ENCODE measurements around the gene SRRM3. TPM values are rescaled to one million over a fixed set of nuclear protein-coding genes. Genes with fewer than 3 reads are reported as not detected.
"Not testable (repeated sequence)": the region's sequence is repeated elsewhere in the genome, so short reads cannot be mapped to it uniquely, and the experiment has no call there.

The SRRM3 gene
- total and polyA plus RNA-seq, 9 of the 15 experiments (the other 6 are each of a cell fraction or from before 2014, with no cell fraction given), result 0.04 to 0.91 (median 0.46) TPM; not detected in 2

- TF ChIP-seq ID3 (CRISPR knock-in tag; IDR thresholded peaks at IDR 0.05), result no peak
- no peak for TF ChIP-seq ID3 (tag; IDR thresholded peaks at IDR 0.05)
Observed at GRCh38 chr7:76286842-76287403, 85.2 kb downstream of the SRRM3 start (continued).

- ChIA-PET POLR2A (interaction anchor here (0.7 kb wide), 1 partner anchor 117 kb away, joined by 3 read pairs; no protein-coding TSS in a partner anchor), CTCF (ENCODE audit: low intra/inter-chr PET ratio) (interaction anchor here (1.6 to 5.3 kb wide), 2 partner anchors 23 to 27 kb away, joined by 5 to 111 read pairs; no protein-coding TSS in a partner anchor)
- H3K36me3 ChIP-seq (ENCODE audit: control insufficient read depth, insufficient read depth, low read length); H3K27me3 ChIP-seq (ENCODE audit: control insufficient read depth in 2 of 2, insufficient read depth in 2 of 2, low read length in 2 of 2); H4K20me1 ChIP-seq (replicated peaks; ENCODE audit: control insufficient read depth, insufficient read depth, low read length); FAIRE-seq; H3K79me2 ChIP-seq (ENCODE audit: control insufficient read depth, insufficient read depth, low read length); H2AFZ ChIP-seq (ENCODE audit: low read depth, low read length); H3K27ac ChIP-seq (ENCODE audit: extremely low read depth, low read depth, low read length); H3K4me3 ChIP-seq; DNase-seq (ENCODE audit: extremely low read depth in 1 of 4, low spot score in 3 of 4); BruUV-seq (replicated peaks); in situ Hi-C loops (cut with MboI); H3K9me1 ChIP-seq (ENCODE audit: control insufficient read depth, insufficient read depth, low read length); ATAC-seq; H3K9me3 ChIP-seq (replicated peaks; ENCODE audit: control insufficient read depth, insufficient read depth, low read depth, low read length); H3K4me2 ChIP-seq (ENCODE audit: insufficient read depth, low read length): not testable (repeated sequence)
- intact Hi-C loops (cut with micrococcal nuclease), result loop anchor here (1.0 kb wide), 2 partner anchors 23 to 113 kb away; no protein-coding TSS in a partner anchor
- peak; percentile 33; the same call in 1 of the 2 replicates for TF ChIP-seq ZNF121 (CRISPR knock-in tag; conservative IDR thresholded peaks at IDR 0.05)
- peaks cover 23 to 40% of the 10 kb centered on the region in 2 experiments for H3K4me1 ChIP-seq (replicated peaks in 1 of 2; ENCODE audit: control insufficient read depth in 2 of 2, insufficient read depth in 2 of 2, low read length in 2 of 2)
- peak overlapping the region in 1 of 2 experiments; percentile 66; a peak in 1 of 4 replicates for H3K9ac ChIP-seq (ENCODE audit: insufficient read depth in 1 of 2, low read depth in 2 of 2, low read length in 2 of 2)
- WGBS (ENCODE audit: insufficient coverage, low coverage, missing lambda C conversion rate), result 68% methylated on average over 6 of the region's 6 CpGs
Observed at GRCh38 chr7:76290847-76291350, 89.2 kb downstream of the SRRM3 start.

All from K562 (cell line).